GM23338 (cell line): Measurements from ENCODE around the gene DAND5. TPM values are rescaled to one million over a fixed set of nuclear protein-coding genes. Genes with fewer than 3 reads are reported as not detected.

ENCODE experiments used
- ATAC-seq: fragments of 200-7000 bp; cut with Tn5 transposase; 3 replicates; pipeline ENCODE4 v1.9.1; 2020
- DNase-seq: peaks from one replicate; pipeline ENCODE4 v3.0.0-alpha.2; 2015; ENCODE audit warnings: low spot score
- H2AFZ ChIP-seq: fragments of 200-600 bp; sonication (generic); 2 replicates; pipeline ENCODE4 v1.8.0; 2016; ENCODE audit warnings: antibody characterized with exemption, mild to moderate bottlenecking, moderate library complexity
- H3F3A ChIP-seq: fragments of 200-600 bp; sonication (generic); replicated peaks from 2 replicates; pipeline ENCODE4 v1.8.0; 2017; ENCODE audit warnings: antibody characterized with exemption, mixed run types, low read depth
- H3K27ac ChIP-seq: fragments of 200-600 bp; sonication (generic); 2 replicates; pipeline ENCODE4 v1.6.1; 2016; ENCODE audit warnings: low read depth
- H3K27me3 ChIP-seq: fragments of 200-600 bp; sonication (generic); 2 replicates; pipeline ENCODE4 v1.8.0; 2016; ENCODE audit warnings: mild to moderate bottlenecking, mixed run types, moderate library complexity; ENCODE audit not compliant: insufficient read depth
- H3K36me3 ChIP-seq: fragments of 200-600 bp; sonication (generic); 2 replicates; pipeline ENCODE4 v1.8.0; 2016; ENCODE audit warnings: mild to moderate bottlenecking; ENCODE audit not compliant: insufficient read depth
- H3K4me1 ChIP-seq: fragments of 200-600 bp; sonication (generic); 2 replicates; pipeline ENCODE4 v1.8.0; 2016; ENCODE audit warnings: mild to moderate bottlenecking, moderate library complexity; ENCODE audit not compliant: insufficient read depth
- H3K4me2 ChIP-seq: fragments of 200-600 bp; sonication (generic); 2 replicates; pipeline ENCODE4 v1.7.1; 2017; ENCODE audit warnings: mixed run types
- H3K4me3 ChIP-seq: fragments of 200-600 bp; sonication (generic); 2 replicates; pipeline ENCODE4 v1.6.1; 2016; ENCODE audit warnings: mixed run types
- H3K79me2 ChIP-seq: fragments of 200-600 bp; sonication (generic); replicated peaks from 2 replicates; pipeline ENCODE4 v1.8.0; 2017; ENCODE audit warnings: mild to moderate bottlenecking; ENCODE audit not compliant: insufficient read depth
- H3K9me2 ChIP-seq: fragments of 200-600 bp; sonication (generic); 2 replicates; pipeline ENCODE4 v1.8.0; 2017; ENCODE audit not compliant: insufficient read depth
- H4K20me1 ChIP-seq: fragments of 200-600 bp; sonication (generic); replicated peaks from 2 replicates; pipeline ENCODE4 v1.8.0; 2017; ENCODE audit warnings: mild to moderate bottlenecking; ENCODE audit not compliant: insufficient read depth
- H3K27ac Mint-ChIP-seq: 2 replicates; pipeline ENCODE4 v1.8.0; 2020; ENCODE audit warnings: inconsistent platforms, mild to moderate bottlenecking, moderate library complexity, mixed read lengths
- H3K27me3 Mint-ChIP-seq: 3 replicates; pipeline ENCODE4 v1.8.0; 2022; ENCODE audit warnings: low read depth, mild to moderate bottlenecking, moderate library complexity, mixed read lengths, inconsistent platforms; ENCODE audit not compliant: insufficient read depth, poor library complexity
- H3K36me3 Mint-ChIP-seq: 3 replicates; pipeline ENCODE4 v1.8.0; 2021; ENCODE audit warnings: low read depth, mild to moderate bottlenecking, inconsistent platforms, moderate library complexity, mixed read lengths
- H3K4me1 Mint-ChIP-seq: 3 replicates; pipeline ENCODE4 v1.8.0; 2020; ENCODE audit warnings: mild to moderate bottlenecking, inconsistent platforms, mixed read lengths
- H3K4me3 Mint-ChIP-seq: 3 replicates; pipeline ENCODE4 v1.8.0; 2021; ENCODE audit warnings: moderate library complexity, mild to moderate bottlenecking, inconsistent platforms, mixed read lengths
- H3K9me3 Mint-ChIP-seq: 3 replicates; pipeline ENCODE4 v1.8.0; 2020; ENCODE audit warnings: moderate library complexity, mild to moderate bottlenecking, inconsistent platforms, mixed read lengths
- CREB1 ChIP-seq: fragments of 250-450 bp; sonication (Bioruptor Pico); IDR thresholded peaks from 2 replicates; pipeline ENCODE4 v1.5.0; 2020; ENCODE audit warnings: low read depth, mild to moderate bottlenecking, moderate library complexity
- EZH2 ChIP-seq: fragments of 200-600 bp; sonication (generic); IDR thresholded peaks from one replicate; pipeline ENCODE4 v1.8.0; 2017; ENCODE audit warnings: antibody characterized with exemption, mild to moderate bottlenecking, low read depth; ENCODE audit not compliant: unreplicated experiment
- REST ChIP-seq: IDR thresholded peaks from one replicate; pipeline ENCODE4 v1.6.1; 2018; ENCODE audit warnings: antibody characterized with exemption; ENCODE audit not compliant: unreplicated experiment
- ZNF114 ChIP-seq: fragments of 250-450 bp; sonication (Bioruptor Pico); IDR thresholded peaks from 2 replicates; pipeline ENCODE4 v1.5.0; 2020; ENCODE audit warnings: mild to moderate bottlenecking, moderate library complexity
- polyA plus RNA-seq: library from polyadenylated mRNA; unstranded; fragments of >200 nt; fragmentation: Nextera tagmentation; extraction: Ambion mirVana; gene quantifications from 2 replicates; pipeline ENCODE4 v1.2.1, GENCODE V29; 2016
- total RNA-seq: library from RNA; depleted of rRNA; stranded (reverse); fragments of >200 nt; shearing (Covaris generic); gene quantifications from 2 replicates; pipeline ENCODE4 v1.2.3, GENCODE V29; 2014

The DAND5 gene
- total and polyA plus RNA-seq, 2 experiments from 2014 or later = 0.18 to 0.28 TPM

GRCh38 chr19:13016245-13016627 lies 46.9 kb downstream of the DAND5 start:
- DNase-seq (no peak), ATAC-seq (no peak)
- Histone ChIP-seq H3K27me3 (peaks cover 98% of the 10 kb centered on the region), H3K36me3 (no peaks in the 10 kb centered on the region), H3K4me1 (peaks cover 88% of the 10 kb centered on the region), H3K79me2 (no peaks in the 10 kb centered on the region), H3K4me2 (peak overlapping the region; percentile 74; the same call in 1 of the 2 replicates), H3K27ac (no peak overlapping the region), H4K20me1 (peaks cover 37% of the 10 kb centered on the region), H3K9me2 (no peaks in the 10 kb centered on the region), H3K4me3 (no peak overlapping the region), H3F3A (peaks cover 57% of the 10 kb centered on the region), H2AFZ (no peak overlapping the region)
- H3K9me3 Mint-ChIP-seq = peaks cover 21% of the 10 kb centered on the region
- H3K4me3 Mint-ChIP-seq = no peak overlapping the region; the same call in 2 of the 3 replicates
- peaks cover 75% of the 10 kb centered on the region for H3K4me1 Mint-ChIP-seq
- H3K27ac Mint-ChIP-seq = no peak overlapping the region
- no peaks in the 10 kb centered on the region for H3K36me3 Mint-ChIP-seq
- TF ChIP-seq ZNF114 (CRISPR knock-in tag) = no peak
- TF ChIP-seq EZH2 = peak; percentile 62
- no peak for TF ChIP-seq REST
- no peak for TF ChIP-seq CREB1 (CRISPR knock-in tag)
- H3K27me3 Mint-ChIP-seq = peaks cover 100% of the 10 kb centered on the region

- Mint-ChIP-seq H3K36me3 (no peaks in the 10 kb centered on the region), H3K27me3 (peaks cover 100% of the 10 kb centered on the region)
- H3K27me3 ChIP-seq = peaks cover 98% of the 10 kb centered on the region
Observed at GRCh38 chr19:13016628-13017305, 47.4 kb downstream of the DAND5 start.

More at GRCh38 chr19:13016628-13017305, 47.4 kb downstream of the DAND5 start:
- DNase-seq = peak; percentile 48
- no peak overlapping the region for H3K27ac ChIP-seq
- Mint-ChIP-seq H3K27ac (no peak overlapping the region), H3K4me1 (peaks cover 76% of the 10 kb centered on the region), H3K9me3 (peaks cover 18% of the 10 kb centered on the region), H3K4me3 (peak overlapping the region; percentile 10; the same call in 2 of the 3 replicates)
- no peak for TF ChIP-seq REST
- peak; percentile 94 for TF ChIP-seq EZH2
- no peaks in the 10 kb centered on the region for H3K9me2 ChIP-seq
- no peak overlapping the region for H2AFZ ChIP-seq
- H3K36me3 ChIP-seq = no peaks in the 10 kb centered on the region
- ATAC-seq = no peak
- H3K79me2 ChIP-seq = no peaks in the 10 kb centered on the region
- H3K4me3 ChIP-seq = peak overlapping the region; percentile 40
- peaks cover 90% of the 10 kb centered on the region for H3K4me1 ChIP-seq
- H3F3A ChIP-seq = peaks cover 62% of the 10 kb centered on the region
- peak overlapping the region; percentile 74 for H3K4me2 ChIP-seq
- H4K20me1 ChIP-seq = peaks cover 40% of the 10 kb centered on the region
